T1000 (cell line): ENCODE measurements around the gene MAGEA3.
"Not testable (repeated sequence)": the region's sequence is repeated elsewhere in the genome, so short reads cannot be mapped to it uniquely, and the experiment has no call there.

Source experiments
- DNase-seq: peaks from one replicate; lab custom pipeline; 2025; ENCODE audit warnings: mixed read lengths; lab: John Stamatoyannopoulos, UW

The MAGEA3 gene, protein sequence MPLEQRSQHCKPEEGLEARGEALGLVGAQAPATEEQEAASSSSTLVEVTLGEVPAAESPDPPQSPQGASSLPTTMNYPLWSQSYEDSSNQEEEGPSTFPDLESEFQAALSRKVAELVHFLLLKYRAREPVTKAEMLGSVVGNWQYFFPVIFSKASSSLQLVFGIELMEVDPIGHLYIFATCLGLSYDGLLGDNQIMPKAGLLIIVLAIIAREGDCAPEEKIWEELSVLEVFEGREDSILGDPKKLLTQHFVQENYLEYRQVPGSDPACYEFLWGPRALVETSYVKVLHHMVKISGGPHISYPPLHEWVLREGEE

DNA sequence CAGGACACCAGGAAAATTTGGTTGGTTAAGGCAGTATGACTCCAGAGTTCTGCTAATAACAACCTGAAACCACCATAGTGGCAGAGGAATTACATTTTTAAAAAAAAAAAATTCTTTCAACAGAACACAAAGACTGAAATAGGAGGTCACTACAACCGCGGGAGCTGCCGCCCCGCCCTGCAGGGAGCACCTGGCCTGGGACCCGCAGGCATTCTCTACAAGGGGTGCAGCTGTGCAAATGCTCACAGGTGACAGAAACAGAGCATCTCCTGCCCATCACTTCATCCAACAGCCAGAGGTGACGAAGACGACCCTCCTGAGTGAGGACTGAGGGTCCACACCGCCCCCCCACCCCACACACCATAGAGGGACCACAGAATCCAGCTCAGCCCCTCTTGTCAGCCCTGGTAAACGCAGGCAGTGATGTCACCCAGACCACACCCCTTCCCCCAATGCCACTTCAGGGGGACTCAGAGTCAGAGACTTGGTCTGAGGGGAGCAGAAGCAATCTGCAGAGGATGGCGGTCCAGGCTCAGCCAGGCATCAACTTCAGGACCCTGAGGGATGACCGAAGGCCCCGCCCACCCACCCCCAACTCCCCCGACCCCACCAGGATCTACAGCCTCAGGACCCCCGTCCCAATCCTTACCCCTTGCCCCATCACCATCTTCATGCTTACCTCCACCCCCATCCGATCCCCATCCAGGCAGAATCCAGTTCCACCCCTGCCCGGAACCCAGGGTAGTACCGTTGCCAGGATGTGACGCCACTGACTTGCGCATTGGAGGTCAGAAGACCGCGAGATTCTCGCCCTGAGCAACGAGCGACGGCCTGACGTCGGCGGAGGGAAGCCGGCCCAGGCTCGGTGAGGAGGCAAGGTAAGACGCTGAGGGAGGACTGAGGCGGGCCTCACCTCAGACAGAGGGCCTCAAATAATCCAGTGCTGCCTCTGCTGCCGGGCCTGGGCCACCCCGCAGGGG lies at the start of gene MAGEA3:
MAGEA3 (plus strand) TSS at position 843 of the 980 bp plus-strand sequence. CDS start 2,039 bp downstream, outside the sequence.
- not testable (repeated sequence) for DNase-seq

DNA sequence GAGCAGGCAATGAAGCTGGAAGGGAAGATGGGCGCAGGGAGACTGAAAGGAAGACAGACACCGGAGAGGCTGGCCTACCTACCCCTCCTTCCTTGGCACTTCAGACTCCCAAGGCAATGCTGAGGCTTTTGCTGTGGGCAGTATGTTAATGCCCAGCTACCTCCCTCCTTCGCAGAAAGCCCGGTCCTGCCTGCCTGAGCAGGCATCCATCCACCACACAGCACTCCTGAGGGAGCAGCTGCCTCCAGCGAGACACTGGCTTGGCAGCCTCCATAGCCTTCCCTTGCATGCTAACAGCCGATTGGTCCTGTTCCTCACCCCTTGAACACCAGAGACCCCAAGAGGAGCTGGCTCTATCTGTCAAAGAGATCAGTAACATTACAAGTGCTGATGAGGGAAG lies 46.5 kb upstream of the MAGEA3 start:
- DNase-seq, result no peak

DNA sequence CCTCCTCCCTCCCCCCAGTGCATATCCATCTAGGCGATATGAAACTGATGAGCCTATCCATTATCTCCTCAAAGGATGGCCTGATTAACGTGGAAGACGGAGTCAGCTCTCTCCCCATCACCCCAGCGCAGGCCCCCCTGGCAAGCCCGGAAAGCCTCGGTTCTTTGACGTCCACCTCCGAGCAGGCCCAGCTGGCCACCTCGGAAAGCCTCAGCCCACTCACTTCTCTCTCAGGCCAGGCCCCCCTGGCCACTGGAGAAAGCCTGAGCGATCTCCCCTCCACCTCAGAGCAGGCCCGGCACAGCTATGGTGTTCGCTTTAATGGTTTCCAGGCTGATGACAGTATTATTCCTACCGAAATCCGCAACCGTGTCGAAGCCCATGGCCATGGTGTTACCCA lies 46.1 kb upstream of the MAGEA3 start:
- no peak for DNase-seq

DNA sequence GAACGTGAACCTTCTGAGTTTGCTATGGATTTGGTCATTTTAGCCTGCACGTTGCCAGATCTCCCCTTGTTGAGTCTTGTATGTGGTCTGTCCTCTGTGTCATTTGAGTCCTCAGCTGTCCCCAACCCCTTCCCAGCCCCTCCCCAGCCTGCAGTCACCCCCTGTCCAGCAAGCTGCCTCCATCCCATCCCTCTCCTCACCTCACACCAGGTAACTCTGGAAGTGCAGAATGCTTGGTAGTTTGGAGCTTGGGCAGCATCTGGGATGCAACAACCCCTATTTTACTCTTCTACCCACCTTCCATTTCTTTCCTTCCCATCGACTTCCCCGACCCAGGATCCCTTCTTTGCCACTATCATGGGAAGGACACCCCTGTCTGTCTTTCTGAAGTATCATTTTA lies 42.5 kb upstream of the MAGEA3 start:
- no peak for DNase-seq

DNA sequence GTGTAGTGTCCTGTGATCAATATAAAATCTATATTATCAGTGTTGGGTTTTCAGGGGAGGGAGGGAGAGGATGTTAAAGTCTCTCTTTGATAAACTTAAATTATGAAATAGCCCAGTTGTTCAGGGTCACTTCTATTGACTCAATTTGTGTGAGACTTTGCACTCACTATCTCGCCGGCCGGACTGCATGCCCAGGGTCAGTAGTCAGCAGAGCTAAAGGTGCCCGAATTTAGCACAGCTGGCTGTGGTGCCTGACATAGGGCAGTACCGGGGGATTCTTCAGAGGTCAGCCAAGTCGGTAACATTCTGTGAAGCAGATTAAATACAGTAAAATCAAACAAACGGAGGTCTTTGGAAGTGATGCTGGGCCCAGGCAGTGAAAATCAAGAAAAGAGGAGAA lies 41.7 kb upstream of the MAGEA3 start:
- DNase-seq, result no peak

DNA sequence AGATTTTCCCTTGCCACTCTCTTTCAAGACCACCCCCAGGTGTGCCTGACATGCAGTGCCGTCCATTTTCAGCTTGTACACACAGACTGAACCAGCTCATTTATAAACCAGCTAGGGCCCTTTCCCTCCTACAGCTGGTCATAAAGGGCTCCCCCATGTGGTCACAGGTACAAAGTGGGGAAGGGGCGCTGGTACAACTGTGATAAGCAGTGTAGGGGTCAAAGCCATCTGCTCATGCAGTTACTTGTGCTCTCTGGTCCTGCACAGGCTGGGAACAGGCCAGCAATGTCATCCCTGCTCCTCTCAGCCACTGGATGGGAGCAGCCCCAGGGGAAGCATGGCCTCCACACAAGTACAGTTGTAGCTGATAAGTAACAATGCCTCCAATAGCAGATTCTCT lies 40.3 kb upstream of the MAGEA3 start:
- no peak for DNase-seq

DNA sequence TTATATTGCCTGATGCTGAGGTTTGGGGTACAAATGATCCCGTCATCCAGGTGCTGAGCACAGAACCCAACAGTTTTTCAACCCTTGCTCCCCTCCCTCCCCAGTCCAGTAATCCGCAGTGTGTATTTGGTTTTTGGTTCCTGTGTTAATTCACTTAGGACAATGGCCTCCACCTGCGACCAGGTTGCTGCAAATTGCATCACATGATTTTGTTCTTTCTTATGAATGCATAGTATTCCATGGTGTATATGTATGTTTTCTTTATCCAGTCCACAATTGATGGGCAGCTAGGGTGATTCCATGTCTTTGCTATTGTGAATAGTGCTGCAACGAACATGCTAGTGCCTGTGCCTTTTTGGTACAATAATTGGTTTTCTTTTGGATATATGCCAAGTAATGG lies 35.5 kb upstream of the MAGEA3 start:
- no peak for DNase-seq

DNA sequence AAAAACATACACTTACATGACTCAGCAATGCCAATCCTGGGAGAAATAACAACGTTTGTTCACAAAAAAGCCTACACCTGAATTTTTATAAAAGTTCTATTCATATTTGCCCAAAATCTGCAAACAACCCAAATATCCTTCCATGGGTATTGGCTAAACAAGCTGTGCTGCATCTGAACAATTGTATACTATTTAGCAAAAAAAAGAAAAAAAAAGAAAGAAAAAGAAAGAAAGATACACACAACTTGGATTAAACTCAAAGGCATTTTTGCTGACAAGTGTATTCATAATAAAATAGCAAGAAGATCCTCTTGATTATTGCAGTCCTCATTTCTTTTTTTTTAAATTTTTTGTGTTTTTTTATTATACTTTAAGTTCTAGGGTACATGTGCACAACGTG lies 24.5 kb upstream of the MAGEA3 start:
- no peak for DNase-seq

DNA sequence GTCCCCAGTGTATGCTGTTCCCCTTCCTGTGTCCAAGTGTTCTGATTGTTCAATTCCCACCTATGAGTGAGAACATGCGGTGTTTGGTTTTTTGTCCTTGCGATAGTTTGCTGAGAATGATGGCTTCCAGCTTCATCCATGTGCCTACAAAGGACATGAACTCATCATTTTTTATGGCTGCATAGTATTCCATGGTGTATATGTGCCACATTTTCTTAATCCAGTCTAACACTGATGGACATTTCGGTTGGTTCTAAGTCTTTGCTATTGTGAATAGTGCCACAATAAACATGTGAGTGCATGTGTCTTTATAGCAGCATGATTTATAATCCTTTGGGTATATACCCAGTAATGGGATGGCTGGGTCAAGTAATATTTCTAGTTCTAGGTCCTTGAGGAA lies 23.9 kb upstream of the MAGEA3 start:
- DNase-seq, result not testable (repeated sequence)

DNA sequence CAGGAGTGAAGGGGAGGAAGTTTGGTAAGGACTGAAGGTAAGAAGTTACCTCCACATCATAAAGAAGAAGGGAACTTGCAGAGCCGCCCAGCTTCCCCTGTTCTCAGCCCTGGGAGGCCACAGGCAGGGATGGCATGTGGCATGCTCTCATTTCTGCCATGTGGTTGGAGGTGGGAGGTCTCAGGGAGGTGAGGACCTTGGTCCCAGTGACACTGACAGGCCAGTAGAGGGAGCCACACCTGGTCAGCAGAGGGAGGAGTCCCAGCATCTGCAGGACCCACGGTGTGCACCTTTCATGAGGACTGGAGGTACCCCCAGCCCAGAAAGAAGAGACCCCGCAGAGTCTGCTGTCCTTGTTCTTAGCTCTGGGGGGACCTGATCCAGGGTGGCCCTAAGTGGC lies 17.6 kb upstream of the MAGEA3 start:
- not testable (repeated sequence) for DNase-seq

DNA sequence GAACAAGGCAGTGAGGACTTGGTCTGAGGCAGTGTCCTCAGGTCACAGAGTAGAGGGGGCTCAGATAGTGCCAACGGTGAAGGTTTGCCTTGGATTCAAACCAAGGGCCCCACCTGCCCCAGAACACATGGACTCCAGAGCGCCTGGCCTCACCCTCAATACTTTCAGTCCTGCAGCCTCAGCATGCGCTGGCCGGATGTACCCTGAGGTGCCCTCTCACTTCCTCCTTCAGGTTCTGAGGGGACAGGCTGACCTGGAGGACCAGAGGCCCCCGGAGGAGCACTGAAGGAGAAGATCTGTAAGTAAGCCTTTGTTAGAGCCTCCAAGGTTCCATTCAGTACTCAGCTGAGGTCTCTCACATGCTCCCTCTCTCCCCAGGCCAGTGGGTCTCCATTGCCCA lies 1.8 kb downstream of the MAGEA3 start:
- not testable (repeated sequence) for DNase-seq

DNA sequence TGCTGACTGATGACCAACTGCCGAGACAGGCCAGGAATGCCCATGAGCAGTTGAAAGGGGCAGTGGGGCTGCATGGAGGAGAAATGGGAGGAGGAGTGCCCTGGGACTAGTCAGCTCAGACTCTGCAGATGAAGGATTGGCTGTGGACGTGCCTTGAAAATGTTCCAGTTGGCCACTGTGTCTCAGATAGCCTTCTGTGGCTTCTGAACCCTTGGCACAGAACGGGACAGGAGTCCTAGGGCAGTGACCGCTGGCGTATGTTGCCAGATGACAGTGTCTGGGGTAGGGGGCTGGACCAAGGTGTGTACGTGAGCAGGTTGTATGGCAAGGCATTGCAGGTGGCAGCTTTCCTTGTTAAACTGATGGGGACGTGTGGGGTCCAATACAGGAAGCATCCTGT lies 7.9 kb downstream of the MAGEA3 start:
- DNase-seq, result not testable (repeated sequence)

DNA sequence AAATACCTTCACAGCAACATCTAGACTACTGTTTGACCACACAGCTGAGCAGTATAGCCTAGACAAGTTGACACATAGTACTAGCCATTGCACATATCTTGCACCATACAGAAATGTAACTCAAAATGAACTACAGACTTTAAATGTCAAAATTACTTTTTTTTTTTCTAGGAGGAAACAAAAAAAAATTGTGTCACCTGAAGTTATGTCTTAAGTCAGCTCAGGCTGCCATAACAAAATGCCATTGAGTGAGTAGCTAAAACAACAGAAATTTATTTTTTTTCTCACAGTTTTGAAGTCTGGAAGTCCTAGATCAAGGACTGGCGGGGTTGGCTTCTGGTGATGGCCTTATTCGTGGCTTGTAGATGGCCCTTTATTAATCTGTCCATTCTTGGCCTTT lies 10.6 kb downstream of the MAGEA3 start, which contains the start of gene CSAG2:
CSAG2 (minus strand) TSS at position 101 of the 400 bp plus-strand sequence. CDS start 161 bp downstream, outside the sequence.
- not testable (repeated sequence) for DNase-seq

DNA sequence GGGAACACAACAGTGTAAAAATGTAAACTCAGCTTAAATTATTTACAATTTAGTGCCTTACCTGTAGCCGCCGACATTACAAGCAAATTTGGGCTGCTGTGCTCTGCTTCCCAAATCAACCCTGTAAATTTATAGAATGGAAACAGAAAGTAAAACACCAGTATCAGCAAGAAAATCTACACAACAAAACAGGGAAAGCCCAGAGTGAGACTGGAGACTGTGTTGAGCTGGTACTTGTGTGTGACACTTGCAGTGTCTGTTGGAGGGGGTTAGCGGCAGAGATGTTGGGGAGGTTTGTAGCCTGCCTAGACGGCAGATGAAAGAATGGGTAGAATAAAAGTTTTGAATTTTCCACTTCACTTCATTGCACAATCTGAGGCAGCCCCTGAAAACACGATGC lies 14.6 kb downstream of the MAGEA3 start:
- not testable (repeated sequence) for DNase-seq

DNA sequence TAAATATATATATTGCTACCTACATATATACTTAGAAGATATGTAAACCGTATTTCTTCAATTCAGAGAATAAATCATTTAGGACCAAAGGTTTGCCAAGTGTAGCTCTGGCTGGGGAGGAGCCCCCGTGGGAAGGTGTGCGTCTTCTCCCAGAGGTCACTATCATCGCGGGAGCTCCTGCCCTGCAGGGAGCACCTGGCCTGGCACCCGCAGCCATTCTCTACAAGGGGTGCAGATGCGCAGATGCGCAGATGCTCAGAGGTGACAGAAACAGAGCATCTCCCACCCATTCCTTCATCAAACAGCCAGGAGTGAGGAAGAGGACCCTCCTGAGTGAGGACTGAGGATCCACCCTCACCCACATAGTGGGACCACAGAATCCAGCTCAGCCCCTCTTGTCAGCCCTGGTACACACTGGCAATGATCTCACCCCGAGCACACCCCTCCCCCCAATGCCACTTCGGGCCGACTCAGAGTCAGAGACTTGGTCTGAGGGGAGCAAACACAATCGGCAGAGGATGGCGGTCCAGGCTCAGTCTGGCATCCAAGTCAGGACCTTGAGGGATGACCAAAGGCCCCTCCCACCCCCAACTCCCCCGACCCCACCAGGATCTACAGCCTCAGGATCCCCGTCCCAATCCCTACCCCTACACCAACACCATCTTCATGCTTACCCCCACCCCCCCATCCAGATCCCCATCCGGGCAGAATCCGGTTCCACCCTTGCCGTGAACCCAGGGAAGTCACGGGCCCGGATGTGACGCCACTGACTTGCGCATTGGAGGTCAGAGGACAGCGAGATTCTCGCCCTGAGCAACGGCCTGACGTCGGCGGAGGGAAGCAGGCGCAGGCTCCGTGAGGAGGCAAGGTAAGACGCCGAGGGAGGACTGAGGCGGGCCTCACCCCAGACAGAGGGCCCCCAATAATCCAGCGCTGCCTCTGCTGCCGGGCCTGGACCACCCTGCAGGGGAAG lies 15.5 kb downstream of the MAGEA3 start, which contains the start of gene MAGEA2B:
MAGEA2B (plus strand) TSS at position 814 of the 973 bp plus-strand sequence. CDS start 2,479 bp downstream, outside the sequence.
- not testable (repeated sequence) for DNase-seq

DNA sequence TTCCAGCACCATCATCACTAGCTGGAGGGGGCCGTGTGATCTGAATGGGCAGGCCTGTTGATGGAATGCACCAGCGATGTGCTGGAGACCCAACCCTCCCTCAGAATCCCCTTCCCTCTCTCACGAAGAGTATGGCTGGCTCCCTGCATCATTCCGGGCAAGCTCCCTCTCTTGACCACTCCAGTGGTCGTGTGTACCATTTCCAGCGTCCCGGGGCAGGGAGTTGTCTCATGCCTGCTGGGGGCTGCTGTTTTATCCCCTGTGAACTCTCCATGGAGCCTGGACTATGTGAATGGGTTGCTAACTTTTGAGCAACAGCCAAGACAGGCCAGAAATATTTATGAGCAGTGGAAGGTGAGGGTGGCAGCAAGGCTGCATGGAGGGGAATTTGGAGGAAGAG lies 26.8 kb downstream of the MAGEA3 start:
- no peak for DNase-seq

DNA sequence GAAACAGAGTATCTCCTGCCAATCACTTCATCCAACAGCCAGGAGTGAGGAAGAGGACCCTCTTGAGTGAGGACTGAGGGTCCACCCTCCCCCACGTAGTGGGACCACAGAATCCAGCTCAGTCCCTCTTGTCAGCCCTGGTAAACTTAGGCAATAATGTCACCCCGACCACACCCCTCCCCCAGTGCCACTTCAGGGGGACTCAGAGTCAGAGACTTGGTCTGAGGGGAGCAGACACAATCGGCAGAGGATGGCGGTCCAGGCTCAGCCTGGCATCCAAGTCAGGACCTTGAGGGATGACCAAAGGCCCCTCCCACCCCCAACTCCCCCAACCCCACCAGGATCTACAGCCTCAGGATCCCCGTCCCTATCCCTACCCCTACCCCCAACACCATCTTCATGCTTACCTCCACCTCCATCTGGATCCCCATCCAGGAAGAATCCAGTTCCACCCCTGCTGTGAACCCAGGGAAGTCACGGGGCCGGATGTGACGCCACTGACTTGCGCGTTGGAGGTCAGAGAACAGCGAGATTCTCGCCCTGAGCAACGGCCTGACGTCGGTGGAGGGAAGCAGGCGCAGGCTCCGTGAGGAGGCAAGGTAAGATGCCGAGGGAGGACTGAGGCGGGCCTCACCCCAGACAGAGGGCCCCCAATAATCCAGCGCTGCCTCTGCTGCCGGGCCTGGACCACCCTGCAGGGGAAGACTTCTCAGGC lies 34.8 kb downstream of the MAGEA3 start, which contains the start of the genes CSAG1 and MAGEA12:
CSAG1 (minus strand) TSS at position 461 of the 715 bp plus-strand sequence. CDS start 1,261 bp downstream, outside the sequence.
MAGEA12 (plus strand) TSS at position 497 of the 715 bp plus-strand sequence. CDS start 2,405 bp downstream, outside the sequence.
- no peak for DNase-seq

DNA sequence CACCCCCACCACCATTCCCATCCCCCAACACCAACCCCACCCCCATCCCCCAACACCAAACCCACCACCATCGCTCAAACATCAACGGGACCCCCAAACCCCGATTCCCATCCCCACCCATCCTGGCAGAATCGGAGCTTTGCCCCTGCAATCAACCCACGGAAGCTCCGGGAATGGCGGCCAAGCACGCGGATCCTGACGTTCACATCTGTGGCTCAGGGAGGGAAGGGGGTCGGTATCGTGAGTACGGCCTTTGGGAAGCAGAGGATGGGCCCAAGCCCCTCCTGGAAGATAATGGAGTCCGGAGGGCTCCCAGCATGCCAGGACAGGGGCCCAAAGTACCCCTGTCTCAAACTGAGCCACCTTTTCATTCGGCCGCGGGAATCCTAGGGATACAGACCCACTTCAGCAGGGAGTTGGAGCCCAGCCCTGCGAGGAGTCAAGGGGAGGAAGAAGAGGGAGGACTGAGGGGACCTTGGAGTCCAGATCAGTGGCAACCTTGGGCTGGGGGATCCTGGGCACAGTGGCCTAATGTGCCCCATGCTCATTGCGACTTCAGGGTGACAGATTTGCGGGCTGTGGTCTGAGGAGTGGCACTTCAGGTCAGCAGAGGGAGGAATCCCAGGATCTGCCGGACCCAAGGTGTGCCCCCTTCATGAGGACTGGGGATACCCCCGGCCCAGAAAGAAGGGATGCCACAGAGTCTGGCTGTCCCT lies 35.7 kb downstream of the MAGEA3 start:
- not testable (repeated sequence) for DNase-seq

DNA sequence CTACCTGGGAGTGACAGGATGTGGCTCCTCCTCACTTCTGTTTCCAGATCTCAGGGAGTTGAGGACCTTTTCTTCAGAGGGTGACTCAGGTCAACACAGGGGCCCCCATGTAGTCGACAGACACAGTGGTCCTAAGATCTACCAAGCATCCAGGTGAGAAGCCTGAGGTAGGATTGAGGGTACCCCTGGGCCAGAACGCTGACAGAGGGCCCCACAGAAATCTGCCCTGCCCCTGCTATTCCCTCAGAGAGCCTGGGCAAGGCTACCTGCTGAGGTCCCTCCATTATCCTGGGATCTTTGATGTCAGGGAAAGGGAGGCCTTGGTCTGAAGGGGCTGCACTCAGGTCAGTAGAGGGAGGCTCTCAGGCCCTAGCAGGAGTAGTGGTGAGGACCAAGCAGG lies 36.5 kb downstream of the MAGEA3 start:
- no peak for DNase-seq
